ENCODE data around the gene EPHB1.
"Not testable (repeated sequence)": the region's sequence is repeated elsewhere in the genome, so short reads cannot be mapped to it uniquely, and the experiment has no call there.

EPHB1 gene

DNA sequence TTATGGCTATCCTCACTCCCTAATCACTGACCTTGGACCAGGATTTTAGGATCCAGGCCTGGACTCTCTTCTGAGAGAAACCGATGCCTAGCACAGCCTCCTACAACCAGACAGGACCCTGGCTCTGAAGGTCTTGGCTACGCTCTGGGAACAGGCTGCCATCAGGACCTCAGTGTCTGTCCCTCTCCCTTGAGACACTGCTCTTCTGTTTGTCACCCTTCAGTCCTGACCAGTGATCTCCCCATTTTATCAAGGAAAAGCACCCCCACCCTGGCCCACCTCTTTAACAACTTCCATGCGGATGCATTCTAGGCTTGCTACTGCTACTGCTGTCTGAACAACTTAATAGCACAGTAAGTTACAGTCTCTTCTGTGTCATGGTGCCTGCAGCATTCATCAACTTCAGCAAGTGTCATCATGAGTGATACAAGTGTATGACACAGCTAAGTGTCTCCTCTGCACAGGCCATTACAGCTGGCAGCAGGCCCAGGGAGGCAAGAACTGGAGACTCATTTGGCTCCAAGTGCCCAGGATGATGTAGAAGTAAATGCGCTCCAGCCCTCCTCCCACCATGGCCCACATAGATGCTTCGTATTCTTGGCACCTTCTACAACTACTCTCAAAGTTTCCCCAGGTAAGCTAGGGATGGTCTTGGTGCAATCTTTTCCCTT, 302.4 kb downstream of the EPHB1 start:
- no peak for FAIRE-seq
- no peak for DNase-seq (ENCODE audit: insufficient read length, low spot score)

DNA sequence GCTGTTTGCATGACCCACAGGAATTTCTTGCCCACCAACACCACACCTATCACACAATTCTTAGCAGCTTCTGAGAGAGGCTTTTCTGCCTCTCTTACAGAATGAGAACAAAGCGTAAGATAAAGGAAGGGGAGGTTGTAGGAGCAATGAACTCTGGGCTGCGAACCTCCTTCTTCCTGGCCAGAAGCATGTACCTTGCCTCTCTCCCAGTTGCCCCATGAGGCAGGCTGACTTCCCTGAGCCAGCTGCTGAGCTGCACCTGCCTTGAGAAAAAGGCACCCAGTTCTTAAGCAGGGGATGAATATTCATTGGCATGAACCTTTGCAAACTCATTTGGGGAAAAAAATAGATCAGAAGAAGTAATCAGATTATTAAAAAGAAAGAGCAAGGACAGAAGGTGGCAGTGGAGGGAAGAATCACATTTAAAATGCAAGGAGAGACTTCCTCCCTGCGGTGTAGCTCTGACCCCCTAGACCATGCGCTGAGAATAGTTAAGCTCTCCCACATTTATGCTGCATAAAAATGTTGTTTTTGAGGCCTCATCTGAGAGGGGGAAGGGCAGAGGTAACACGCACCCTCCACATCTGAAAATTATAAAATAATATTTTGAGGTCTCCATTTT, 304.8 kb downstream of the EPHB1 start:
- DNase-seq (ENCODE audit: insufficient read length, low spot score) (no peak), FAIRE-seq (no peak)

DNA sequence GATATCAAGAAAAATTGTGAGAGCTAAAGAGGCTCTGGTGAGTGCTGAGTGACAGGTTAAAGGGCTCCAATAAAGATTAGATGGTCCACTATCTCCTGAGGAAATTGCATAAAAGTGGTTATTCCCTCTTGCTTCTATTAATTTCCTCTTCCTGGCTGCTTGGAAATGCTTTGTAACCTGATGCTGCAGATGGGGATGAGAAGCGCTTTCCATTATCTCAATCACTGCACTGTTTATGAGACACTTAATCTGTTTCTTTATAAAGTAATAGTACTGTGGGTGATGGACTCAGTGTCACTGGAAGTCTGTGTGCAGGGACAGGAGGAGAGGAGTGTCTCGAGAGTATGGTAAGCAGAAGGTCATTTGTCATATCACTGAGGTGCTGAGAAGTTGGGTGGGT, 305.3 kb downstream of the EPHB1 start:
- FAIRE-seq = no peak
- DNase-seq (ENCODE audit: insufficient read length, low spot score) = no peak

DNA sequence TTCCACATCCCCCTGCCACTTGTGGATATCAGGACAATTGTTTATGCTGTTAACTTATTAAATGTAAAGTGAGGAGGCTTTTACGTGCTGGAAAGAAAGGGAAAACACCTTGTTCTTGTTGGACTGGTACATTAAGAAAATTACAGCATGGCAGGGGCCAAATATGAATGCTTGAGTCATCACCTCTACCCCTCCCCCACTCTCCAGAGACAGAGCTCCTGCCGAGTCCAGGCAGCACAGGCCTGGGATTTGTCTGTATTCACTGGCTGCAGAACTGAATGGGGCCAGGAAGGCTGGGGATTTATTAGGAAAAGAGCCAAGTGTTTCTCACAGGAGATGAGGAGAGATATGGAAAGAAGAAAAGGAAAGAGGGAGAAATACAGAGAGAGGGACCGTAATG, 308.9 kb downstream of the EPHB1 start:
- FAIRE-seq = no peak
- no peak for DNase-seq (ENCODE audit: insufficient read length, low spot score)

DNA sequence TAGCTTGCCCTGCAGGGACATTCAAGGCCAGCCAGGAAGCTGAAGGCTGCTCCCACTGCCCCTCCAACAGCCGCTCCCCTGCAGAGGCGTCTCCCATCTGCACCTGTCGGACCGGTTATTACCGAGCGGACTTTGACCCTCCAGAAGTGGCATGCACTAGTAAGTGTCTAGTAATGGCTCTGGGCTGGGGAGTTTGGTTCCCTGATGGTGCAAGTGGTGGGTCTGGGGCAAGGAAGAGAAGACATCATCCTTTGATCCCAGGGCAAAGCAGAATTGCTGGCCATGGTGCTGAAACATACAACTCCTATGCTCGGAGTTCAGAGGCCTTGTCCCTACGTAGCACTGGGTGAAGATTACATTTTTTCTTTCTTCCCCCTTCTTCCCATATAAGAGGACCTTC, 311.4 kb downstream of the EPHB1 start:
- FAIRE-seq = no peak
- peak; percentile 5 for DNase-seq (ENCODE audit: insufficient read length, low spot score)

DNA sequence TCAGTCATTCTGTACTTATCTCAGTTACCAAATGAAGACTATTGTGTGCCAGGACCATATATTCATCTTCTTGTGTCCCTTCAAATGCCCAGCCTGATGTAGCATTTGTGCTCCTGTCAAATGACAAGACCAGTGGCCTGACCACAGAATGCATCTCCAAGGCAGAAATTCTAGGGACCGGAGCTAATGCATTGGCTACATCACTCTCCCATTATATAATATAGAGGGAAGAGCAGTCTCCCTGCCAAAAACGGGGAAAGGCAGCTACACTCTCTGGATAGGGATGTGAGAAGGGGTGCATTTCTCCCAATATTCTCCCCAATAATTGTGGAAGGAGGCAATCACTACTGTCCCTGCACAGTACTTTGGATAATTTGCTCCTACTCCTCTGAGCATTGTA, 312.0 kb downstream of the EPHB1 start:
- DNase-seq (ENCODE audit: insufficient read length, low spot score) = no peak
- FAIRE-seq = no peak

DNA sequence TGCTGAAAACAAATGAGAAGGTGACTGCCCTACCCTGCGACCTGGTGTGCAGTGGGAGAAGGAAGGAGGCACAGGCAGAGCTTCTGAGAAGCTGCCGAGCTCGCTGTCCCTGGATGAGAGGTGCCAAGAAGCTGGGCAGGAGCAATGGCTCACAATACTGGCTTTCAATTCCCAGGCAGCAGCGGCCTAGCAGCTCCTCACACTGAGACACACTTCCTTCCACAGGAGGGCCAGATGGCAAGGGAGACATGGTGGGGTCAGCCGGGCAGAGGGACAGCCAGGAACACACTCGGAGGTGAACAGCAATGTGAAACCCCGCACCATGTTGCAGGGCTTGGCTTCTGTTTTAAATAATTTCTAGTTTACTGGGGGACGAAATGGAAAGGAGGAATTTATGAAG, 314.6 kb downstream of the EPHB1 start:
- DNase-seq (ENCODE audit: insufficient read length, low spot score) = no peak
- FAIRE-seq = no peak

DNA sequence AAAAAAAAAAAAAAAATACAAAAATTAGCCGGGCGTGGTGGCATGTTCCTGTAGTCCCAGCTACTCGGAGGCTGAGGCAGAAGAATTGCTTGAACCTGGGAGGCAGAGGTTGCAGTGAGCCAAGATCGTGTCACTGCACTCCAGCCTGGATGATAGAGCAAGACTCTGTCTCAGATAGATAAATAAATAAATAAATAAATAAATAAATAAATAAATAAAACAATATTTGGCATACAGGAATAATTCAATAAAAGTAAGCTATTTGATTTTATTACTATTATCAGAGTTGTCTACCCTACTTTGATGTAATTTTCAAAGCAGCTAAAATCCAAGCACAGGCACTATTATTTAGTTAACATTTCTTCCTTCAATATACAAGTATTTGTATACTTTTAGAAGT, 319.5 kb downstream of the EPHB1 start:
- FAIRE-seq; DNase-seq (ENCODE audit: insufficient read length, low spot score): not testable (repeated sequence)

DNA sequence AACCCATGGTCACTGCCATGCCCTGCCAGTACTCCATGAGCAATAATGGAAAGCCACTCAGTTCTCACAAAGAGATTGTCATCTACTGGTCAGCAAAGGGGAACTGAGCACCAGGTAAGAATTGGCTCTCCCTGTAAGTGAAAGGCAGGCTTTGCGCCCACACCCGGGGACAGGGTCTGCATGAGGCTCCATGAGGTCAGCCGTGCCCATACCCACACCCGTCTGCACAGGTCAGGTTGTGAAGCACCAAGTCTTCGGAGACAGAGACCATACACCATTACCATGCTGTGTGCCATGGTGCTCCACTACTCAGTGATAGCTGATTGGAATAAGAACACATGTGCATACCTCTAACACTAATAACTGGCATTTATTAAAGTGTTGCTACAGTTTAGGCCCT, 322.9 kb downstream of the EPHB1 start:
- no peak for FAIRE-seq
- DNase-seq (ENCODE audit: insufficient read length, low spot score) = no peak

DNA sequence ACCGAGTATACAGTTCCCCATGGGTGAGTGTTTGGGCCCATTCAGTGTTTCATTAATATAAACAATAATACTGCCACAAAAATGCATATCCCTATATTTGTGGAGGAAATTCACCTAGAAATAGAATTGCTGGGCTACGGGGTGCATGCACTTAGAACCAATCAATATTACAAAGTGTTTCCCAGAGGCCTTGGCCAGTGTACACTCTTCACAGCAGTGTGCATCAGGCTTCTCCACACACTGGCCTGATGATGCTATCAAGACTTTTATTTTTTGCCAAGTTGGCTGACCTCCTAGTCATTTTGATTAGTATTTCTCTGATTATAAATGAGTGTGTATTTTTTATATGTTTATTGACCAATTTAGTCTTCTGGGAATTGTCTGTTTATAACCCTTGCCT, 323.7 kb downstream of the EPHB1 start:
- no peak for FAIRE-seq
- DNase-seq (ENCODE audit: insufficient read length, low spot score) = no peak

DNA sequence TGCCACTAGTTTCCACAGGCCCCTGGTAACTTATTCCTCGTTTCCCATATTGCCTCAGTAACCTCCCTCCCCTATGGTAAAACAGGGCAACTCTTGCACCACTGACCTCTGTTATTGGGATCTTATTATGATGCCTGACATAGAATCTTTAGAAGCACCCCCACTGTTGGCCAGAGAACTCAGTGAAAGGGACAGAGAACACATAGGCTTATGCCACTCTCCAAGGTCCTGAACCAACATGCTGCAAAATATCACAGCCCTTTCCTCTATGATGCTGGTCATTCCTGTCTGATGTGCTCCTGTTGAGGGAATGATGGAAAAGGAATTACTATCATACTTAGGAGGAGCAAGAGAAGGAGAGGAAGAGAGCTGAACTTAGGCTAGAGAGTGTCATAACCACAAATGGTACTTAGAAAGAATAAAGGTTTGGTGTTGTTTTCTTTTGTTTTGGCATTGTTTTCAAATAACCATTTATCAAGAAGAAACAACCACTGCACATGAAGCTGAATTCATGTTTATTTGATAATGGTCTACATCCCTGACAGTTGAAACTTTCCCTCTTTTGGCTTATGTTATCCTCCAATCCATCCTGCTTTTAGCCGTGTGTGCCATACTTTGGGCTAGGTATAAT, 330.2 kb downstream of the EPHB1 start:
- DNase-seq (ENCODE audit: insufficient read length, low spot score) (peak; percentile 15), FAIRE-seq (no peak)

DNA sequence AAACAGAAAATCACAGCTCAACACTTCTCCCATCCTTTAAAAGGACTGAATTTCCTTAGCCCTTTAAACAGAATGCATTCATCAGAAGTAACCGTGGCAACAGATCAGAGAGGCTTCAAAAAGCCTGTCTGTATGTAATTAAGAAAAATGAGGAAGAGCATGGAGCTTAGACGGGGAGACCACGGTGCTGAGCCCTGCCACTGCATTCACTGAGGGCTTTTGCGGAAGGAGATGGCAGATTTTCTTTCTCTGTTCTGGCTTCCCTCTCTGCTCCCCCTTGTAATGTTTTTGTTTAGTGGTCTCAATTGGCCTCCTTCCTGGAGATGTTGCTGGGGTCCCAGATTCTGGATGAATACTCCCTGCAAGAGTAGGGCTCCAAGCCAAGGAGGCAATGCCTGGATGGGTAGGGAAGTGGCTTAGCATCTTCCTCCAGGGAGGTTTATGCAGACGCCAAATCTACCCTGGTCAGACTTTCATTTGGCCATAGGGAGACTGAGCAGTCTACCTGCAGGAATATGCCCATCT, 332.9 kb downstream of the EPHB1 start:
- no peak for FAIRE-seq
- DNase-seq (ENCODE audit: insufficient read length, low spot score) = no peak

DNA sequence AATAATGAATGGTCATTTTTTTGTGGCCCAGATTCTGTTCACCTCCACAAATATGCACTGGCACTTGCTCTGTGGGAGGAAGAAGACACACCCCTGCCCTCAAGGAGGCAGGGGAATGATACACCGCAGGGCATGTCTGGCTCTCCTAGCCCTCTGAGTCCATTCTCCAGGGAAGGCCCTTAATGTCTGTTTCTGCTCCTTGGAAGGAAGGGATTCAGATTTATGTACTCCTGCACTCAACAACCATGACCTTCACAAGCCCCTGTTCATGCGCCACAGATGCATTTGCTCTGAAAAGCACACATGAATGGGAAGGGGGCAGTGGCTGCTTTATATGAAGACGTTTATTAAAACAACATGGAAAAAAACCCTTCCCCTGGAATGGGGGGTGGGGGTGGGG, 333.8 kb downstream of the EPHB1 start:
- FAIRE-seq (no peak), DNase-seq (ENCODE audit: insufficient read length, low spot score) (no peak)

DNA sequence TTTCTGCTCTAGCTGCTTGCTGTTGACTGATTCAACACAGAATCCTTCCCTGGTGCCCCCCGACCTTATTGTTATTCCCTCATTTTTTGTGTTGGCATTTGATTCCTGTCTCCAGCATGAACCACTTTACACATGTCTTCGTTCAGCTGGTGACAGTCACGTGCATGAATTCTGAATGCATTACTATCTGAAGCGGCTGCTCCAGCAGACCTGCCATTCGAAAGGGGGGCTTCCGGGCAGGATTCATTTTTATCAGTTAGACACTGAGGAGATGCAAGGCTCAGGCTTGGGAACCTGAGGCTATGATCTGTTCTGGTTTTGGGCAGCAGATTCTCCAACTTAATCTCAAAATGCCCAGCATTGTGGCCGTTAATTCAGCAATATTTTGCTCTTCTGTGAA, 336.2 kb downstream of the EPHB1 start:
- no peak for FAIRE-seq
- DNase-seq (ENCODE audit: insufficient read length, low spot score) = no peak

DNA sequence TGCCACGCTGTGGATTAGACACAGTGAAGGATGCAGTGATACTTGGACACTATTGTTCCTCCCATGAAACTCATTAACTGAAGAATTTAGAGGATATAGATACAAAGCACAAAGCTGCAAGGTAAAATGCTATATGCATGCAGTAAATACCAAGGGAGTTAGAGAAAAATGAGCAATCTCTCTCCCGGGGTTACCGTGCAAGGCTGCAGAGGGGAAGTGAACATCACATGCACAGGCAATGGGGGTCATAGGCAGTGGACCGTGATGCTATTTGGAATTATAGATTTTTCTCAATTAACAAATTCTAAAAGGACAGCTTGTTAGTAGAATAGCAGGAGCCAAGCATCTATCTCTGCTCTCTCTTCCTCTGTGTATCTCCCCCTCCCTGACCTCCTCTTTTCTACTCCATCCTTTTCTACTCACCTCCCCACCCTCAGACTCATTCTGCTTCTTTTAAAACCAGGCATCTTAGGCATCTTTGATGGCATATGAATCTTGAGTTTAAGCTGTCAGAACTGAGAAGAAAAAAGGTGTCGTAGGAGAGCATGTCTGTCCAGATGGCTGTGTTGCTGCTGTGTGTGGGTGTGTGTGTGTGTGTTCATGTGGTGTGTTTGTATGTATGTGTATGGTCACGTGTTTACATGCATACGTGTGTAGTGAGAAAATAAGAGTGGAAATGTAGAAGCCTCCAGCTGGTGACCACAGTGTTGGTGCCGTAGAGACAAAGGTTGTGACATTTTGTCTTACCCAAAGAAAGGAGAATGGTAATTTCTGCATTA, 339.0 kb downstream of the EPHB1 start:
- DNase-seq (ENCODE audit: insufficient read length, low spot score) (no peak), FAIRE-seq (no peak)

DNA sequence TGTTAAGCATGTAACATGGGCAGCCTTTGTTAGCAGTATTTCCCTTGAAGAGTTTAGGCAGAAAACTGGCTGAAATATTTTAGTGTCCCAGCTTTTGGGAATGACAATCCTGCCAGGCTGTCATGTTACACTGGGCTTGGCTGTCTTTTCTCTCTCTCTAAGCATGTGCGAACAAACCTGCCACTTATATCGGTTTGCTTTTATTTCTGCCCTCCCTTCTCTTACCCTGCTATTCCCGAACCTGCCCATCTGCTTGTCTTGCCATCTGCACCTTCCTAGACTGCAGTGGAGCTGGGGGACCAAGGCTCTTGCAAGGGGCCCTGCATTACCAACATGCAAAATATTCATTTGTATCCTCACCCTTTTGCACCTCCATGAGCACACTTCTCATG, 339.6 kb downstream of the EPHB1 start:
- DNase-seq (ENCODE audit: insufficient read length, low spot score) (no peak), FAIRE-seq (no peak)

DNA sequence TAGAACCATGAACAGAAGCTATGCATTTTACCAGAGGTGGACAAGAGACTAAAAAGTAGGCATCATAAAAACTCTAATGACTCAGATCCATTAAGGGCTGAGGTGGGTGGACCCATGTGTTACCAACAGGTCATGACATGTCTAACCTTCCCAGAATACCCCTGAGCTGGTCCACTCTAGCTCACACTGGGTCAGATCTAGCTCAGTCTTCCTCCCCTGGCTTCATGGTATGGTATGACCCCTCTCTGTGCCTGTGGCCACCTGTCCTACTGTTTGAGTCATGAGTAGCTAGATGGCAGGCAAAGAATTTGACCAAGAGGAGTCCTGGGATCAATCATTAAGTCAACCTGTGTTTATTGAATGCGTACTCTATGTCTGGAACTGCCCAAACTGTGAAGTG, 340.4 kb downstream of the EPHB1 start:
- FAIRE-seq = no peak
- no peak for DNase-seq (ENCODE audit: insufficient read length, low spot score)

DNA sequence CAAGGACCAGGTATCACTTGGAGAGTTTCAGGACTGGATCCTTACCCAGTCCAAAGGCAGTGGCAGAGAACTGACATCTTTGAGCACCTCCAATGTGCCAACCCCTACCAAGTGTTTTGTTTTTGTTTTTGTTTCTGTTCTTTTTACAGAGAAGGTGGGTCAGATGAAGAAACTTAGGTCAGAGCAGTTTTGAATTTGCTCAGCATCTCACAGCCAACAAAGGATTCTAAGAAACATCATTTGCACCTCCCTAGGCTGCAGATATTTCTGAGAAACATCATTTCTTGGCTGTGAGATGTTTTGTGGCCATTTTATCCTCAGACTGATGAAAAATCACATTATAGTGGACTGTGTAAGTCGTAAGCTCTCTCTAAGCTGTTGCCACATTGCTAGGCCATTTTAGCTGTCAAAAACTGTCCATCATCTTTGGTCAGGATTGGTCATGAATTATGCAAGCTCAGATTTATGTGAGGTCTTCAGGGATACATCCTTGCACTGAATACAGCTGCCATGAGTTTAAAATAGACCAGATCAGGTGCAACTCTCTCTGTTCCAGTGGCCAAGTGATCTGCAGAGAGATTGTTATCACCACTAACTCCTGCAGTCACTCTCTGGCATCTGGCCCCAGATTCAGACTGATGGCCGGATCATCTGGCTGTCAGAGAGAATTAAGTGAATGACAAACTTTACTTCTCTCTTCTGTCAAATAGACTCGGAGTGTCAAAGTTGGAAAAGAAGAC, 341.5 kb downstream of the EPHB1 start:
- no peak for DNase-seq (ENCODE audit: insufficient read length, low spot score)
- FAIRE-seq = no peak

DNA sequence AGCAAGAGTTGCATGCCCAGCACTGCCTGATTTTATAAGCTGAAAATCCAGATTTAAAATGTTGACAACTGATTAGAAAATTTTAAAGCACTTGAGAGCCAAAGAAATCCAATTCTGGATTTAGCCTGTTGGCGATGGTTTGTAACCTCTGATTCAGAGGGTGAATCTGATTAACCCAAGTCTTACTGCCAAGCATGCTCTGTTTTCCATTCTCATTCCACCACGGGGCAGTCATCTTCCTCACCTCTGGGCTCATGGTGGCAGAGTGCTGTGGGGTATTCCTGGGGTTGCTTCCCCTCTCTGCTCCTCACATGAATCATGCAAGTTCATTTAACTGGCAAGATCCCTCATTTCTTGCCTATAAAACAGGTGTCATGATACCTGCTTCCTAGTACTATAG, 342.2 kb downstream of the EPHB1 start:
- DNase-seq (ENCODE audit: insufficient read length, low spot score) = no peak
- FAIRE-seq = no peak

DNA sequence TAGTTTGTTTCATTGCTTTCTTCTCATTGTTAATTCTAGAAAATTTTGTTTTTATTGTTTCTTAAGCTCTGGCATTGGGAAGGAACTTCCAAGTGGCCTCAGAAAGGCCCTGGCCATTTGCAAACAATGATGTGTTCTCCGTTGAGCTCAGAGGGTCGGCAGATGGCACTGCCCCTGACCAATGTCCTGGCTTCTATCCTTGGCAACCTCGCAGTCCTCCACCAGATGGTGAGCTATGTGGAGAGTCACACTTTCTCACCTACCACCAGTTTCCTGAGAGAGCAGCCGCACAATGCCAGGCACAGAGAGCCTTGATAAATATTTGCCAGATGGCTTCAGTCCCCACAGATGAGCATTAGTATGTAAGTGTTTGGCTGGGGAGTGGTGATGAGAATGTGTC, 343.7 kb downstream of the EPHB1 start:
- DNase-seq (ENCODE audit: insufficient read length, low spot score) (no peak), FAIRE-seq (no peak)

DNA sequence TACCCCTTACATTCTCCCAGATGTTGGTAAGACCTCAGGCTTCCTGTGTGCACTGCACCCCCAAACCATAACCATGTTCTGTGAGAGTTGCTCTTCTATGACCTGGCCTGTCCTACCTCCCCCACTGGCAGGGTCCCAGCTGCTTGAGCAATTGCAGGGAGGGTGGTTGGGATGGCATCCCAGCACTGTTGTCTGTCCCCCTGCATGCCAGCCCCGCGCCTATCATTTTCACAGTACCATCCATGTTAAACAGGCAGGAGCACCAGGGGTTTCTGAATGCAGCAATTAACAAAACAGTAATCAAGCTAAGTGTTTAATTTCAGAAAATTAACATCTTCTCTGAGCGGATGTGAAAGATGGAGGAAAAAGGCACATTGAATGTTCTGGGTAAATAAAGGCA, 345.5 kb downstream of the EPHB1 start:
- no peak for FAIRE-seq
- DNase-seq (ENCODE audit: insufficient read length, low spot score) = no peak

All from HTR-8/SVneo (cell line).